ENCODE data around the gene CDS1.

GRCh38 chr4:84535901-84536300 lies 47.0 kb upstream of the CDS1 start:
- TF ChIP-seq, protein P1, sequence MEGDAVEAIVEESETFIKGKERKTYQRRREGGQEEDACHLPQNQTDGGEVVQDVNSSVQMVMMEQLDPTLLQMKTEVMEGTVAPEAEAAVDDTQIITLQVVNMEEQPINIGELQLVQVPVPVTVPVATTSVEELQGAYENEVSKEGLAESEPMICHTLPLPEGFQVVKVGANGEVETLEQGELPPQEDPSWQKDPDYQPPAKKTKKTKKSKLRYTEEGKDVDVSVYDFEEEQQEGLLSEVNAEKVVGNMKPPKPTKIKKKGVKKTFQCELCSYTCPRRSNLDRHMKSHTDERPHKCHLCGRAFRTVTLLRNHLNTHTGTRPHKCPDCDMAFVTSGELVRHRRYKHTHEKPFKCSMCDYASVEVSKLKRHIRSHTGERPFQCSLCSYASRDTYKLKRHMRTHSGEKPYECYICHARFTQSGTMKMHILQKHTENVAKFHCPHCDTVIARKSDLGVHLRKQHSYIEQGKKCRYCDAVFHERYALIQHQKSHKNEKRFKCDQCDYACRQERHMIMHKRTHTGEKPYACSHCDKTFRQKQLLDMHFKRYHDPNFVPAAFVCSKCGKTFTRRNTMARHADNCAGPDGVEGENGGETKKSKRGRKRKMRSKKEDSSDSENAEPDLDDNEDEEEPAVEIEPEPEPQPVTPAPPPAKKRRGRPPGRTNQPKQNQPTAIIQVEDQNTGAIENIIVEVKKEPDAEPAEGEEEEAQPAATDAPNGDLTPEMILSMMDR (IDR thresholded peaks at IDR 0.05), result no peak
- TF ChIP-seq POLR2A (IDR thresholded peaks at IDR 0.05), result no peak
